OCI-LY3 (cell line): ENCODE measurements around the gene INTS1.
"Not testable (repeated sequence)": the region's sequence is repeated elsewhere in the genome, so short reads cannot be mapped to it uniquely, and the experiment has no call there.

ENCODE experiments used
- H2AFZ ChIP-seq: fragments of 200-600, 300-600 bp; shearing (Covaris generic); 2 replicates; pipeline ENCODE4 v1.6.0; 2014; ENCODE audit warnings: antibody characterized with exemption, low read depth, low read length
- H3K27ac ChIP-seq: fragments of 200-600, 300-600 bp; sonication (generic); 2 replicates; pipeline ENCODE4 v1.5.1; 2014; ENCODE audit warnings: mild to moderate bottlenecking, low read length, moderate library complexity, mixed read lengths
- H3K27me3 ChIP-seq: fragments of 200-600, 300-600 bp; sonication (generic); 2 replicates; pipeline ENCODE4 v1.6.1; 2014; ENCODE audit warnings: low read depth, low read length, mixed read lengths
- H3K36me3 ChIP-seq: fragments of 200-600, 300-600 bp; sonication (generic); replicated peaks from 2 replicates; pipeline ENCODE3; 2014; ENCODE audit warnings: low read depth, low read length, mixed read lengths
- H3K4me1 ChIP-seq: fragments of 300-600, 200-600 bp; sonication (generic); 2 replicates; pipeline ENCODE4 v1.6.1; 2014; ENCODE audit warnings: low read length, mixed read lengths
- H3K4me2 ChIP-seq: fragments of 200-600, 300-600 bp; sonication (generic); 2 replicates; pipeline ENCODE4 v1.6.1; 2014; ENCODE audit warnings: low read length, mixed read lengths
- H3K4me3 ChIP-seq: fragments of 300-600, 200-600 bp; sonication (generic); 2 replicates; pipeline ENCODE4 v1.5.1; 2014; ENCODE audit warnings: antibody characterized with exemption, mild to moderate bottlenecking, low read length, moderate library complexity
- H3K79me2 ChIP-seq: fragments of 300-600, 200-600 bp; shearing (Covaris generic); 2 replicates; pipeline ENCODE4 v1.6.1; 2014; ENCODE audit warnings: mild to moderate bottlenecking, low read length, mixed read lengths
- H3K9ac ChIP-seq: fragments of 300-600, 200-600 bp; shearing (Covaris generic); 2 replicates; pipeline ENCODE4 v1.6.0; 2014; ENCODE audit warnings: mild to moderate bottlenecking, low read length, moderate library complexity
- H3K9me3 ChIP-seq: fragments of 200-600, 300-600 bp; shearing (Covaris generic); 2 replicates; pipeline ENCODE4 v1.6.1; 2014; ENCODE audit warnings: low read length, mixed read lengths; ENCODE audit not compliant: insufficient read depth
- H4K20me1 ChIP-seq: fragments of 200-600, 300-600 bp; sonication (generic); 2 replicates; pipeline ENCODE4 v1.6.1; 2016; ENCODE audit warnings: low read length, mixed read lengths; ENCODE audit not compliant: insufficient read depth
- EZH2phosphoT487 ChIP-seq: fragments of 200-600 bp; shearing (Covaris generic); IDR thresholded peaks from 2 replicates; pipeline ENCODE4 v1.6.1; 2018; ENCODE audit warnings: antibody characterized with exemption, mixed run types, low read depth
- TF ChIP-seq, protein P1 (sequence below): fragments of 200-600, 300-600 bp; sonication (generic); IDR thresholded peaks from 2 replicates; pipeline ENCODE4 v1.5.1; 2014; ENCODE audit warnings: antibody characterized with exemption, low read length, low read depth

Gene INTS1

DNA sequence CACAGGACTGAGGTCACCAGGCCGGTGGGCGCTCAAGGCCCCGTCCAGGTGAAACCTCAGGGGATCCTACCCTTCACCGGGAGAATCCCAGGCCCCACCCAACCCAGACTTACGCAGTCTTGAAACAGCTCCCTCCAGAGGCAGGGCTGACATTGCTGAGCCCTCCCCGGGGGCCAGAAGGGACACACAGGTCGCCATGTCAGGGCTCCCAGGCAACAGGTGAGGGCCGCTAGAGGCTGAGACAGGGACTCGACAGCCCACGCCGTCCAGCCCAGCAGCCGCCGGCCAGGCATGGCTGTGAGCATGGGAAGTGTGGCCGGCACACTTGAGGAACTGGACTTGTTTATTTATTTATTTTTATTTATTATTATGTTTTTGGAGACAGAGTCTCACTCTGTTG is 55.2 kb downstream of the INTS1 start:
- no peak overlapping the region for H3K9ac ChIP-seq
- no peak overlapping the region for H3K27ac ChIP-seq
- no peak overlapping the region for H2AFZ ChIP-seq
- H3K9me3 ChIP-seq, result no peaks in the 10 kb centered on the region
- H3K4me3 ChIP-seq, result no peak overlapping the region
- H3K4me2 ChIP-seq, result no peak overlapping the region
- H3K79me2 ChIP-seq, result no peaks in the 10 kb centered on the region
- no peaks in the 10 kb centered on the region for H3K4me1 ChIP-seq
- H4K20me1 ChIP-seq, result no peaks in the 10 kb centered on the region
- TF ChIP-seq, protein P1, sequence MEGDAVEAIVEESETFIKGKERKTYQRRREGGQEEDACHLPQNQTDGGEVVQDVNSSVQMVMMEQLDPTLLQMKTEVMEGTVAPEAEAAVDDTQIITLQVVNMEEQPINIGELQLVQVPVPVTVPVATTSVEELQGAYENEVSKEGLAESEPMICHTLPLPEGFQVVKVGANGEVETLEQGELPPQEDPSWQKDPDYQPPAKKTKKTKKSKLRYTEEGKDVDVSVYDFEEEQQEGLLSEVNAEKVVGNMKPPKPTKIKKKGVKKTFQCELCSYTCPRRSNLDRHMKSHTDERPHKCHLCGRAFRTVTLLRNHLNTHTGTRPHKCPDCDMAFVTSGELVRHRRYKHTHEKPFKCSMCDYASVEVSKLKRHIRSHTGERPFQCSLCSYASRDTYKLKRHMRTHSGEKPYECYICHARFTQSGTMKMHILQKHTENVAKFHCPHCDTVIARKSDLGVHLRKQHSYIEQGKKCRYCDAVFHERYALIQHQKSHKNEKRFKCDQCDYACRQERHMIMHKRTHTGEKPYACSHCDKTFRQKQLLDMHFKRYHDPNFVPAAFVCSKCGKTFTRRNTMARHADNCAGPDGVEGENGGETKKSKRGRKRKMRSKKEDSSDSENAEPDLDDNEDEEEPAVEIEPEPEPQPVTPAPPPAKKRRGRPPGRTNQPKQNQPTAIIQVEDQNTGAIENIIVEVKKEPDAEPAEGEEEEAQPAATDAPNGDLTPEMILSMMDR, result no peak
- TF ChIP-seq EZH2phosphoT487, result no peak
- no peaks in the 10 kb centered on the region for H3K27me3 ChIP-seq
- no peaks in the 10 kb centered on the region for H3K36me3 ChIP-seq

- no peaks in the 10 kb centered on the region for H4K20me1 ChIP-seq
- no peak overlapping the region for H2AFZ ChIP-seq
- no peaks in the 10 kb centered on the region for H3K4me1 ChIP-seq
- H3K79me2 ChIP-seq, result no peaks in the 10 kb centered on the region
- TF ChIP-seq EZH2phosphoT487, result no peak
- TF ChIP-seq, protein P1, result no peak
- no peak overlapping the region for H3K4me2 ChIP-seq
- H3K36me3 ChIP-seq, result no peaks in the 10 kb centered on the region
- H3K9ac ChIP-seq, result no peak overlapping the region
- H3K27me3 ChIP-seq, result no peaks in the 10 kb centered on the region
- no peaks in the 10 kb centered on the region for H3K9me3 ChIP-seq
- H3K27ac ChIP-seq, result no peak overlapping the region
- H3K4me3 ChIP-seq, result no peak overlapping the region
Measured at GRCh38 chr7:1447551-1448244, 56.5 kb downstream of the INTS1 start.

DNA sequence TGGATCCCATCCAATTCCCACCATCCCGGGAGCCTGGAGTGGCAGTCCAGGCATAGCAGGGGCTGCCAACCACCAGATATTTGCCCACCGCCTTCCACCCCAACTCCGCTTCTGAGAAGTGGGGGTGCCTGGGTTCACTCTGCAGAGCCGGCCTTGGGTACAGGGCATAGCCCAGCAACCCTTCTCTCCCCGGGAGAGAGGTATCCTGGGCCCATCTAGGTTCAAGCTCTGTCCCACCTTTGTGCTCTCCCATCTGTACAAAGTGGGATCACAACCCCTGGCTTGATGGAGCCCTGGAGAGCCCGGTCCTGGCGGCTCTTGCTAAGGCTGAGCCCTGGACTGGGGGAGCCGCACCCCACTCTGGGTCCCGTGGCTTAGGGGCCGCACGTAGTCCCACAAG is 57.1 kb downstream of the INTS1 start:
- no peaks in the 10 kb centered on the region for H3K79me2 ChIP-seq
- H3K4me2 ChIP-seq, result no peak overlapping the region
- no peaks in the 10 kb centered on the region for H3K4me1 ChIP-seq
- H3K27me3 ChIP-seq, result no peaks in the 10 kb centered on the region
- no peak overlapping the region for H2AFZ ChIP-seq
- no peaks in the 10 kb centered on the region for H3K9me3 ChIP-seq
- no peak overlapping the region for H3K27ac ChIP-seq
- no peaks in the 10 kb centered on the region for H4K20me1 ChIP-seq
- no peak overlapping the region for H3K4me3 ChIP-seq
- no peaks in the 10 kb centered on the region for H3K36me3 ChIP-seq
- H3K9ac ChIP-seq, result no peak overlapping the region
- TF ChIP-seq EZH2phosphoT487, result no peak
- TF ChIP-seq, protein P1, result no peak

DNA sequence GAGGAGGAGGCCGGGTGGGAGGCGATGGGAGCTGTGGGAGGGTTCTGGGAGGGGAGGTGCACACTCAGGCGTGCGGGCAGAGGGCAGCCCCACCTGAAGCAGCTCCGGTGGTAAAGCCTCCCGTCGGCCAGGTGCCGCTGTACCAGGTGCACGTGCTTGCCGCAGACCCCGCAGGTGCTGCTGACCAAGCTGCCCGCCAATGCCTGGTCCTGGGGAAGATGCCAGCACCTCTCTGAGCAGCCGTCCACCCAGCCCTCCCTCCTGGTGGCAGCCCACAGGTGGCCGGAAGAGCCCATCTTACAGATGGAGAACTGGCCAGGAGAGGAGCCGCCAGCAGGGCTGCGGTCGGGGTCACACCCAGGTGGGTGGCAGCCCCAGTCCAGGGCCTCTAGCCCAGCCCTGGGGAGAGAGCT is 57.6 kb downstream of the INTS1 start:
- TF ChIP-seq EZH2phosphoT487, result no peak
- TF ChIP-seq, protein P1, result no peak
- Histone ChIP-seq H3K4me3 (no peak overlapping the region), H3K27ac (no peak overlapping the region), H2AFZ (no peak overlapping the region), H3K9ac (no peak overlapping the region), H3K79me2 (no peaks in the 10 kb centered on the region), H3K4me2 (no peak overlapping the region), H3K27me3 (no peaks in the 10 kb centered on the region), H3K4me1 (no peaks in the 10 kb centered on the region), H3K36me3 (no peaks in the 10 kb centered on the region), H4K20me1 (no peaks in the 10 kb centered on the region), H3K9me3 (no peaks in the 10 kb centered on the region)

DNA sequence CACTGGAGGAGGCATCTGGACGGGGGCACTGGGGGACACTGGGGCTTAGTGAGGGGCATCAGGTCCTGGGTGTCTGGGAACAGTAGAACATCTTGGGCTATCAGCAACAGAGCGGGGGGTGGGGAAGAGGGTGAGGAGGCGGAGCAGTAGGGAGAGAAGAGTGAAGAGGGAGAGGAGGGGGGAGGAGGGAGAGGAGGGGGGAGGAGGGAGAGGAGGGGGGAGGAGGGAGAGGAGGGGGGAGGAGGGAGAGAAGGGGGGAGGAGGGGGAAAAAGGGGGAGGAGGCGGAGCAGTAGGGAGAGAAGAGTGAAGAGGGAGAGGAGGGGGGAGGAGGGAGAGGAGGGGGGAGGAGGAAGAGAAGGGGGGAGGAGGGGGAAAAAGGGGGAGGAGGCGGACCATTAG is 58.2 kb downstream of the INTS1 start:
- not testable (repeated sequence) for H3K27ac ChIP-seq, H3K9ac ChIP-seq, H2AFZ ChIP-seq, H3K4me1 ChIP-seq, H3K36me3 ChIP-seq, H3K4me3 ChIP-seq, H3K4me2 ChIP-seq, H4K20me1 ChIP-seq, H3K79me2 ChIP-seq, H3K27me3 ChIP-seq, H3K9me3 ChIP-seq
